ENCODE data around the gene BICDL2.

The BICDL2 gene

DNA sequence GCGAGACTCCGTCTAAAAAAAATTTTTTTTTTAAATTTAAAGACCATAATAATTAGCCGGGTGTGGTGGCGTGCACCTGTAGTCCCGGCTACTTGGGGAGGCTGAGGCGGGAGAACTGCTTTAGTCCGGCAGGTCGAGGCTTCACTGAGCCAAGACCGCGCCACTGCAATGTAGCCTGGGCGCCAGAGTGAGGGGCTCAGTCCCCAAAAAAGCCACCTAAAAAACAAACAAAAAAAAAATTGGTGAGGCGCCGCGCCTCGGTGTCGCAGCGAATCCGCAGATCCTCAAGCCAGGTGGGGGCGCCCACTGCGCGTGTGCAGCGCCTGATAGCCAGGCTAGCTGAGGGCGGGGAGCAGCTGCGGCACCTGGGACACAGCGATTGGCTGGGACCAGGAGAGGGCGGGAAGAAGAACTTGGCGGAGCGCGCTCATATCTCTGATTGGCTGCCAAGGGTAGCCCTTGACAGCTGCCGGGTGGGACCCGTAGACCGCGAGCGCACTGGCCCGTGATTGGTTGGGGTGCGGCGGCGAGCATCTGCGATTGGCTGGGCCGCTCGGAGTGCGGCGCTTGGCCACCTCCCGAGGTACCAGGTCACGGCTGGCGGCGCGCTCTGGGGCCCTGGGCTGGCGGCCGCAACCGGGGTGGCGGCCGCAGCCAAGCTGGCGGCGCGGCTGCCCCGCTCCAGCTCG lies 33.0 kb downstream of the BICDL2 start:
- peak; percentile 100 for DNase-seq (ENCODE audit: low spot score)
- TF ChIP-seq, protein P1, sequence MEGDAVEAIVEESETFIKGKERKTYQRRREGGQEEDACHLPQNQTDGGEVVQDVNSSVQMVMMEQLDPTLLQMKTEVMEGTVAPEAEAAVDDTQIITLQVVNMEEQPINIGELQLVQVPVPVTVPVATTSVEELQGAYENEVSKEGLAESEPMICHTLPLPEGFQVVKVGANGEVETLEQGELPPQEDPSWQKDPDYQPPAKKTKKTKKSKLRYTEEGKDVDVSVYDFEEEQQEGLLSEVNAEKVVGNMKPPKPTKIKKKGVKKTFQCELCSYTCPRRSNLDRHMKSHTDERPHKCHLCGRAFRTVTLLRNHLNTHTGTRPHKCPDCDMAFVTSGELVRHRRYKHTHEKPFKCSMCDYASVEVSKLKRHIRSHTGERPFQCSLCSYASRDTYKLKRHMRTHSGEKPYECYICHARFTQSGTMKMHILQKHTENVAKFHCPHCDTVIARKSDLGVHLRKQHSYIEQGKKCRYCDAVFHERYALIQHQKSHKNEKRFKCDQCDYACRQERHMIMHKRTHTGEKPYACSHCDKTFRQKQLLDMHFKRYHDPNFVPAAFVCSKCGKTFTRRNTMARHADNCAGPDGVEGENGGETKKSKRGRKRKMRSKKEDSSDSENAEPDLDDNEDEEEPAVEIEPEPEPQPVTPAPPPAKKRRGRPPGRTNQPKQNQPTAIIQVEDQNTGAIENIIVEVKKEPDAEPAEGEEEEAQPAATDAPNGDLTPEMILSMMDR (IDR thresholded peaks at IDR 0.05; ENCODE audit: extremely low read depth, insufficient read depth, missing control alignments), result peak; percentile 86
- in situ Hi-C loops (cut with MboI; ENCODE audit: low pct_unique_long_range_greater_than_20kb, low sequenced_read_pairs, unreplicated experiment), result no loop called here

DNA sequence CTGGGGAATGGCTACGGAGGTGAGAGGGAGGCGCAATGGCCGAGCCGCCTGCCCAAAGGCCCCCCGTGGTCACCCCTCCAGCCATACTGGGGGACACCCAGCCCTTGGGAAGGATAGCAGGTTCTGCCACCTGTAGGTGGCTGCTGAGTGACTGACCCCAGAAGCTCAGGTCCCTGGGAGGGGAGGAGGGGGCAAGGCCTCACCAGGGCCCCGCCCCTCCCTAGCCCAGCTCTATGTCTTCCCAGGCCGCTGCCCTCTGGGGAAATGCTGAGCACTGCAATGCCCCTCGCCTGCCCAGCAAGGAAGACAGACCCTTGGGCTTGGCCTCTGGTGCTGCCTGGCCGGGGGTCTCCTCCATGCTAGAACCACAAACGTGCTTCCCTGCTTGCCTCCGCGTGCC lies 35.4 kb downstream of the BICDL2 start:
- TF ChIP-seq, protein P1 (IDR thresholded peaks at IDR 0.05; ENCODE audit: extremely low read depth, insufficient read depth, missing control alignments), result no peak
- DNase-seq (ENCODE audit: low spot score), result no peak
- in situ Hi-C loops (cut with MboI; ENCODE audit: low pct_unique_long_range_greater_than_20kb, low sequenced_read_pairs, unreplicated experiment), result no loop called here

DNA sequence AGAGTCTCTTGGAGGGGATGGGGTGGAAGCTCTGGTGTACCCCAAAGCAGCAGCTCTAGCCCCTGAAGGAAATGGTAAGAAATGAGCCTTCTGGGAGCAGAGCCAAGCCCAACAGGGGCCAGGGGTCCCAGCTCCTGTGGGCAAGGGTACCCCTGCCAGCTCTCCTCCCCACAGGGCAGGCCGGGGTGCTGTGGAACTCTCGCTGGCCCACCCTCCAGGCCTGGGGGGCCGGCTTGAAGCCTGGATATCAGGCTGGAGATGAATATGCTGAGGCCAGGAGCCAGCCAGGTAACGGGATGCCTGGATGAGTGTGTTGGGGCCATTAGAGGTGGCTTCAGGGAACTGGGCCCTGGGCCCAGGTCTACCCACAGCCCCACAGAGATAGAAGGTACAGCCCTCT lies 36.2 kb downstream of the BICDL2 start:
- in situ Hi-C loops (cut with MboI; ENCODE audit: low pct_unique_long_range_greater_than_20kb, low sequenced_read_pairs, unreplicated experiment), result no loop called here
- TF ChIP-seq, protein P1 (IDR thresholded peaks at IDR 0.05; ENCODE audit: extremely low read depth, insufficient read depth, missing control alignments), result no peak

DNA sequence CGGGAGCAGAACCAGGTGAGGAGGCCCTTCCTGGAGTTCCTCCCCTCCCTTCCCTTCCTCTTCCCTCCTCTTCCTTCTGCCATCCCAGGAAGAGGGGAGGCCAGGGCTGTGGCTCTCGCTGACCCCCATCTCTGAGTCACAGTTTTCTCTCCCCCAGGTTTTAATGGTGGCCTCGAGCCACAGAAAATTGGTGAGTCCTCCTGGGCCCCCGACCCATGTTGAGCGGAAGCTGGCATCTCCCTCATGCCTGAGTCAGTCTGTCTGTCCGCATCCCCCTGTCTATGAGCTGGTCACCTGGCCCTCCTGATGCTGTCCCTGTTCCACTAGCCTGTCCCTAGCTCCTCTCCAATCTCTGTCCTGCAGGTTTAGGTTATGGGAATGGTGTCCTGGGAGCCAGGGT lies 36.8 kb downstream of the BICDL2 start:
- TF ChIP-seq, protein P1 (IDR thresholded peaks at IDR 0.05; ENCODE audit: extremely low read depth, insufficient read depth, missing control alignments), result no peak
- DNase-seq (ENCODE audit: low spot score), result no peak
- in situ Hi-C loops (cut with MboI; ENCODE audit: low pct_unique_long_range_greater_than_20kb, low sequenced_read_pairs, unreplicated experiment), result no loop called here

More for the DNA sequence above, 36.2 kb downstream of the BICDL2 start:
- no peak for DNase-seq (ENCODE audit: low spot score)

DNA sequence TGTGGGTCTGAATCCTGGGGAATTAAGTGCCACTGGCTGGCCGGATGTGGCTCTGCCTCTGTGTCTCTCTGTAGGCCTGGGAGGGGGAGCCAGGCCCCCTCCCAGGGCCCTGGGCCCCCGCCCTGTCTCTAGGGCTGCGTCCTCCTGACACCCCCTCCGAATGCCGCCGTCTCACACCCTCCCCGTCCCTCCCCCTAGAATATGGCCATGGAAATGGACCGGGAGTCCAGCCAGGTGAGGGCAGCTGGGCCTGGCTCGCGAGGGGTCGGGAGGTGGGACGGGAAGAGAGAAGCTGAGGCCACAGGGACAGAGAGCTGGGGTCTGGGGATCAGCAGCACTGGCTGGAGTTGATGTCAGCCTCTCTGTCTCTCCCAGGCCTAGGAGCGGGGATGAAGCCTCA lies 40.4 kb downstream of the BICDL2 start:
- TF ChIP-seq, protein P1 (IDR thresholded peaks at IDR 0.05; ENCODE audit: extremely low read depth, insufficient read depth, missing control alignments), result no peak
- DNase-seq (ENCODE audit: low spot score), result no peak
- in situ Hi-C loops (cut with MboI; ENCODE audit: low pct_unique_long_range_greater_than_20kb, low sequenced_read_pairs, unreplicated experiment), result no loop called here

DNA sequence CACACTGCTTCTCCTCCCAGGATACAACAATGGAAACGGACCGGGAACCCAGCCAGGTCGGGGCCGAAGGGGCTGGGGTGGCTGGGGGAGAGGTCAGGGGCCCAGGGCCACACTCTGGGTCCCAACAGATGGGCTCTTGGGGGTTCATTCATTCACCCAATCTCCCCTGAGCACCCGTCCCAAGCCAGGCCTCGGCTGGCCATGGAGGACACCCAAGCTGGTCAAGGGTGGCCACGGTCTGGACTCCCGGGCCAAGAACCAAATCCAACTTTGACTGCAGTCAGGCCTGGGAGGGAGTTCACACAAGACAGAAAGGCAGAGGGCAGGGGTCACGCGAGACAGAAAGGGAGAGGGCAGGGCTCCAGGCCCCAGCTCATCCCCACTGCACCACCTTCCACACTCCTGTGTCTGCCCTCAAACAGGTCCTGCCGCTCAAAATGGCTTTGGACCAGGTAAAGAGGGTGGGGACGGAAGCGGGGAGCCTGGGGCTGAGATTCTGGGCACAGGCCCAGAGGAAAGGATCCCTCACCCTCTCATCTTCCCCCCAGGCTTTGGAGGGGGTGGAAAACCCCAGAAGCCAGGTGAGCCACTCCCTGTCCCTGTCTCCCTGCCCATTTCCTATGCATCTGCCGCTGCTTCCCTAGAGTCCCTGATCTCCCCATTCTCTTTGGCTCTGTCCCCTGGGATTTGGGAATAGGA lies 44.2 kb downstream of the BICDL2 start:
- TF ChIP-seq, protein P1 (IDR thresholded peaks at IDR 0.05; ENCODE audit: extremely low read depth, insufficient read depth, missing control alignments), result no peak
- no peak for DNase-seq (ENCODE audit: low spot score)

More for the DNA sequence above, 44.2 kb downstream of the BICDL2 start:
- in situ Hi-C loops (cut with MboI; ENCODE audit: low pct_unique_long_range_greater_than_20kb, low sequenced_read_pairs, unreplicated experiment), result no loop called here
